Fibroblast of the conjunctiva (primary cell): ENCODE measurements around the gene CACNA1C.

Experiments used
- DNase-seq: peaks from one replicate; pipeline ENCODE4 v3.0.0-alpha.2; 2010; ENCODE audit warnings: low read depth

The CACNA1C gene

DNA sequence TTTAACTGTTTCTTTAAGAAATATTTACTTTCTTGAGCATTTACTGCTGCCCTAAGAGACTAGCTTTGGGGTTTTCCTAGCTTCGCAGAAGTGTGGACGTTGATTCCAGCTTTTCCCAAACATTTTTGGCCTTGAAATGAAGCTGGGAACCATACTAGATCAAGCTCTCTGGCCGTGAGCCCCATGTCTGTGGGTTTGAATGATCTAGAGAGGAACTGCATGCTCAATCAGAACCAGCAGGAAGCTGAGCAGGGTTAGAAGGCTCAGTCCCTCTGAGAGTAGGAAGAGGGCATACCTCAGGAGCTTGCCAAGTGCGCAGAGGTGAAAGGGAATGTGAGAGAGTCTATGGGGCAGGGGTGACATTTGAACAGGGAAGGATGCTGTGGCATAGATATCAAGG, 292.1 kb downstream of the CACNA1C start:
- no peak for DNase-seq

DNA sequence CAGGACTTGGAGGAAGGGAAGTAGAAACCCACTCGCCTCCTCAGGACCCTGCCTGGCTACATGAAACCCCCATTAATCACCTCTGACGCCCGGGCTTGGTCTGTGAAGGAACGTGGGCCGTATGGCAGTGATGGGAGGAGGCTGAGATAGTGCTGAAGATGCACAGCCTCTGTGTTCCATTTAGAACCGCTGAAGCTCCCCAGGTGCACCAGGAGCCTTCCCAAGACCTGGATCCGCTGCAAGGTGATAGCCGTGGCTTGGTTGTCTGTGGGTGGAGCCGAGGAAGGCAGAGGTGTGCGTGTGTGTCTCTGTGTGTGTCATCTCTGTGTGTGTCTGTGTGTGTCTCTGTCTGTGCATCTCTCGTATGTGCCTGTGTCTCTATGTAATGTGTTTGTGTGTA, 293.1 kb downstream of the CACNA1C start:
- no peak for DNase-seq

DNA sequence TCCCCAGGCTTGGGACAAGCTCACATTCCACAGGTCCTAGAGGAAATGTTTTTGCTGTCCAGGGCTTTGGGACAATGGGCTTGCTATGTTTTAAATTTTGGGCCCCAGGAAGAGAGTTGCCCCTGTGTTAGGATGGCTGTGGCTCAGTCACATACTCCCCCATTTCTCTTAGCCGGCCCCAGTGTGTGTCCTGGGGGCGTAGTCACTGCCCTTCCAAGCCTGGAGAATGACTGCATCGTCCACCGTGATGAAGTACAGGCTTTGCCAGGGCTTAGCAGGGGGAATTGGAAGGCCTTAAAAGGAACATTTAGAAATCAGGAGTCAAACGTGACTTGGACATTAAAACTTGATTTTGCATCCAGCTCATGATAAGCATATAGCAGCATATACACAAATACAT, 293.6 kb downstream of the CACNA1C start:
- no peak for DNase-seq

DNA sequence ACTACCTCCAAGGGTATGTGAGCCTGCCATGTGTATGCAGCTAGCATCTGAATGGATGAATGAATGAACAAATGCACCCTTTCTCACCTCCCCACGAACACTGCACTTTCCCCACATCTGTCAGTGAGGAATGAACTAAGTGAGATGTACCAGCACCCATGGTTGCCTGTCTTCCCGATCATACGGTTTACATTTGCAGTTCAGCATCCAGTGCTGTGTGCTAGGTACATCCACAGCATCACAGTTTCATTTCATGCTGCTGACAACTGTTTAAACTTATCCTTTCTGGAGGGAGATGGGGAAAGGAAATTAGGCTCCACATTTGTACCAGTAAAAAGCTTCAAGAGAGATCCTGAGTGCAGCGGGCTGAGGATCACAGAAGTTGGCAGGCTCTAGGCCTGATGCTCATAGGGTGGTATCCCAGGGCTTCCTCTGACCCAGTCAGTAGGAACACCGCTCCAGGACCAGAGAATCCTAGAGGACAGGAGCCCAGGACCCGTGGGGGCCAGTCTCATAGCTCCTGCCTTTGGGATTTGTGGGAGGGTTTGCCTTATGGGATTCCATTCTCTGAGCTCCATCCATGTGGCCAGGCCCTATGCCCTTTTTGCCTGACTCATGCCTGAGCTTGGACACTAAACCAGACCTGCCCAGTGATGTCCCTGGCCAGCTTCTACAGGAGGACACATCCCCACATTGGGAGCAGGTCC, 294.5 kb downstream of the CACNA1C start:
- no peak for DNase-seq

DNA sequence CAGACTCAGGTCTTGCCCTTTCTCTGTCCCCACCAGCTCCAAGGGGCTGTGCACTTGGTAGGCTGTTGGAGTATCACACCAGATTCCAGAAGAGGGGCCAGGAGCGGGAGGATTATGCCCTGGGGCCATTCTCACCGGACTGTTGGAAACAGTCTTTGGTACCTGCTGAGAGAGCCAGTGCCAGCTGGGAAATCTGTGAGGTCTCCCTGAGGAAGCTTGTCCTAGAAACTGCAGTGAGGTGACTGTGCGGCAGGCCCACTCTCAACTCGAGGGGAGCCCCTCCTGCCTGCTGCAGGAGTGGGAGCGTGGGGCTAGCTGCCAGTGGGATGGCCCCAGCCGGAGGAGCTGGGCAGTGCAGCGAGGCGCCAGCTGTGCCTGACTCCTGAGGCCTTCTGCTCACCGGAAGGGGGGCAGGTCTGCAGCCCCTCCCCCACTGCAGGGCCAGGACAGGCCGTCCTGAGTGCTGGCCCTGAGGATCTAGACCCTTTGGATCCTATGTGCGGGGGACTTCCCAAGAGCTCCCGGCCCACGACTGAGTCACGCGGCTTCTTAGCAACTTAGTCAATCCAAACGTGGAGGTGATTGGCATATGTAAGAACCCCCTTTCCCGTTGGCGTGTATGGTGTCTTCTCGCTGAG, 295.2 kb downstream of the CACNA1C start:
- DNase-seq = no peak

DNA sequence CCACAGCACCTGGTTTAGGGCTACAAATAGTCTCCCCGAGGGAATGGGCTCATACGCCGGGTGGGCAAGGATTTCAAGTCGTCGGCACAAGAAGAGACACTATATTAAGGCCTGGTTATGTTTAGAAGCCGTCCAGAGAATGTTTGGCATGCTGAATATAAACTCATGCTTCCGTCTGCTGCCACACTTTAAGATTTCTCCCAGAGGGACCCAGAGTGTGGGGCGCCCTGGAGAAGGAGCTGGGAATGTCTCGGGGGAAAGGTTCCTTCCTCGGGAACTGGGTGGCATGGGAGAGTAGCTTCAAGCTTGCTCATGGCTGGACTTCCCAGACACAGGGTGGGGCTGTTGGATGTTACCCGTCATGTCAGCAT, 295.7 kb downstream of the CACNA1C start:
- DNase-seq = no peak

DNA sequence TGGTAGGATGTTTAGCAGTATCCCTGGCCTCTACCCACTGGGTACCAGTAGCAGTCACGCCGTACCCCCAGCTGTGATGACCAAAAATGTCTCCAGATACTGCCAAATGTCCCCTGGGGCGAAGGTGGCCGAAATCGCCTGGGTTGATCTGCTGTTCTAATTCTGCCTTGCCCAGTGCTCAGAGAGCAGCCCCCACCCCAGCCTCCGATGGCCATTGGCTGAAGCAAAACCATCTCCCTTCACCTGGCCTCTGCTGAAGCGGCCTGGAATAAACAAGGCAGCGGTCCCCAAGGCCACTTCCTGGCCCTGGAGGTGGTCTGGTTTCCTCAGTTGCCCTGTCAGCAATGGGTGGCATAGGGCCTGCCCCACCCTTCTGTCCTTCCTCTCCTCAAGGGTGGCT, 298.4 kb downstream of the CACNA1C start:
- DNase-seq = no peak

DNA sequence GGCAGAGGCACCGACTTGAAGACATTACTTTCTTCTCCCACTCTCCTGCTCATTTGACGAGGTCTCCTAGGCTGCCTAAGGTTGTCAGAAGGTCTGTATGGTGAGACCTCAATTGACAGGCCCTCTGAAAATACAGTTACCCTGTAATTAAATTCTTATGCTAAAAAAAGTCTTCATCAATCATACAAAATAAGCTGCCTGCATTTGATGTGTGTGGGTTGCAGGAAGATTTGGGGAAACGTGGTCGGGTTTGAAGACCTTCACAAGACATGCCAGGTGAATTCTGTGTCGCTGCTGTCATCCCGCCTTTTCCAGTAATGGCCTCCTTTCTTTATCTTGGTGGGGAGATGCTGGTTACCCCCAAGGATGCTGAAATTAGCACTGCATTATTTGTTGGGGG, 299.4 kb downstream of the CACNA1C start:
- DNase-seq = no peak

DNA sequence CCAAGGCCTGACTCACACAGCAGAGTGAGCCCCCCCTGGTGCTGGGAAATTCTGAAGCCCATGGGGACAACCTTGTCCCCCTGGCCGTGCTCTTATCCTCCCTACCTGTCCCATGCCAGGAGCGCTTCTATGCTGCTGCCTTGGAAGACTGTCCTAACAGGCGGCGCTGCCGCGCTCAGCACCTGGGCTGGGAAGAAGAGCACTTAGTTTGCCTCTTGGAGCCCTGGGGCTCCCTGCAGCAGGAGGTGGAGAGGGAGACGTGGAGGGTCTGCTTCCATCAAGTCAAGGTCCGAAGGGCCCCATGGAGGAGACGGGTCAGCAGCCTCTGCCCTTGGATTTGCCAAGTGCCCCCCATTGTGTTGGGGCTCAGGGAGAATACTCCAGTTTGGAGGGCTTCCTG, 300.5 kb downstream of the CACNA1C start:
- DNase-seq = no peak

DNA sequence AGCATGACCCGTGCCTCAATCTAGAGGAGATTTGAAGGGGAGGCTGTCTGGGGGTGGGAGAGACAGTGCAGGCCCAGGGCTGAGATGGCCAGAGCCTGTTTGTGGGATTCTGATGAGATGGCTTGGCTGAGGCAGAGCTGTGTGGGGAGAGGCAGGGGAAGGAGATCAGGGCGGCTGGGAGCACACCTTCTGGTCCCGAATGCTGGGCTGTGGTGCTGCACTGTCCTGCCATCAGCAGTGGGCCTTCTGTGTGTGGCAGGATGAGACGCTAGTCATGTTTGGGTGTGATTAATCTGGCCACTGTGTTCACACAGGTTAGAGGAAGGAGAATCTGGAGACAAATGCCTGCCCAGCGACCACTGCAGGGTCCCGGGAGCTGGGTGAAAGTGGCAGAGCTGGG, 300.9 kb downstream of the CACNA1C start:
- no peak for DNase-seq

DNA sequence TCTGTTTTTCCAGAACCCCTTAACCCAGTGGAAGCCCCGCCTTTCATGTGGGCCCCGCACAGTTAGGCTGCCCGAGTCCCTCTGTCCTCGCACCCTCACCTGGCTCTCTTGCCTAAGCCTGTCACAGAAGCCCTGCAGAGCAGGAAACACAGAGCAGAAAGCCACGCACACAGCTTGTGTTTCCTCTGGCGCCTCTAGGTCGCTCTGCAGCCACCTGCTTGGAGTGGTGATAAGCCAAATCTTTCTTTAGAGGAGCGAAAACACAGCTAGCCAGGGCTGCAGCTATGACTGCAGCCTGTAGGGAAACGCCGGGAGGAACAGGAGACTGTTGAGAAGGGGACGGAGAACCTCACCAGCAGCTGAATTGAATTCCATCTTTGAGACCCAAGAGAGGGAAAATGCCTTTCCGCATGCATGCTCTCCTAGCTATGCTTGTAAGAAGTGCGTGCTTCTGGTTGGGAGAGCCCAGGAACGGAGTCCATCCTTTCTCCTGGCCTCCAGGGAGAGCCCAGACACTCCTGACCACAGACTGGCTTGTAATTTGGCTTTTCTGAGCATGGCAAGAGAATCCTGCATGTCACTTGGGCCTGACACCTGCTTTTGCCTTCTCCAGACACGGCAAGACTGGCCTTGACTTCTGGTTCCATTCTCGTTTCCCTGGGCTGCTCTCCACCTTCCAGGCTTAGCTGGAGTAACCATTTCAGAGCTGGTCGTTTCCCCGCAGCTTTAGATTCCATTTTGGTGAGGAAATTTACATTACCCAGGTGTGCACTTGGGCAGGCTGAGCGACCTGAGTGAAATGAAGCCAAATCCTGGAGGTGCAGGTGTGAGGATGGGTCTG, 301.6 kb downstream of the CACNA1C start:
- no peak for DNase-seq

DNA sequence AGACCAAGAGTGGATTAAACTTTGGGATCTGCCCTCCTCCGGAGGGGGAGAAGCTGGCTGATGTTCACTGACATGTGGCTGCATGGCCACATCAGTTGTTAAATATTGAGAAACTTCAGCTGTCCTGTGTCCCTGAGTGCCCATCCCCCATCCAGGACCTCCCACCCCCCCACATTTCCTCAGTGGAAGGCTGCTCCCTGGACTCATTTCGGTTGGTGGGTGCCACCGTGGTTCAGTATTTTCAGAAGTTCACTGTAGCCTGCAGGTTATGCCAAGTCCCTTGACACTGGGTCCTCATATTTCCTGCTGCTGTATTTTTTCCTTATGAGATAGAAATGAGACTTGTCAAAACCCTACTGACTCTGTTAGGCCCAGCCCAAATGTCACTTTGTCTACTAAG, 302.4 kb downstream of the CACNA1C start:
- no peak for DNase-seq

DNA sequence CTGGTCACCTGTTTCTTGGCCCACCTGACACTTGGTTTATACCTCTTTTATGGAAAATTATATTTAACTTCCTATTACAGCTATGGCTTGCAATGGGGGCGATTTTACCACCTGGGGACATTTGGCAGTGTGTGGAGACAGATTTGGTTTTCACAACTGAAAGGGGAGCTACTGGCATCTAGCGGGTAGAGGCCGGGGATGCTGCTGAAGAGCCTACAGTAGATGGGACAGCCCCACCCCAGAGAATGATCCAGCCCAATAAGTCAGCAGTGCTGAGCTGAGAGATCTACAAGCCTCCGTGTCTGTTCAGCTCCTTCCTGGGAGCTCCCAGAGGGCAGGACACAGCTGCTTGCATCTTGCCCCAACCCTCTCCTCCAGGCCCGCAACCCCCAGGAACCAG, 302.8 kb downstream of the CACNA1C start:
- DNase-seq = no peak

DNA sequence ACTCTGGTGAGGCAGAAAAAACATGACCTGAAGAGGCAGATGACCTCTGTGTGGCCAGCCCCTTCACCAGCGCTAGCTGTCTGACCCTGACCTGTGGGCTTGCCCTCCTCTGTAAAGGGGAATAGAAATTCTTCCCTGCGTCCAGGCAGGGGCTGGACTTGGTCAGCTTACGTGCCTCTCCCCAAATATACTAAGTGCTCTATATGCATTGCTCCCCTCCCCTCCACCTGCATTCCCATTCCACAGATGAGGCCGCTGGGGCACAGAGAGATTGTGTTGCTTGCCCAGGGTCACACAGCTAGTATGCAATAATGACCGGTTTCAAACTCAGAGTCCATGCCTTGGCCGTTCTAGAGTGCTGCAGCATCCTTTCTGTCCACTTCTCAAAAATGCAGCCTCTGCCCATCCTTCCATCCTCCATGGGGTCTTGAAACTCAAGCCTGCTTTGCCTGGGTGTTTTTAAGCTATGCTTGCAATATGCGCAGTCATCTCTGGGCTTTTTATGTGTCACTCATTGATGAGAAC, 303.9 kb downstream of the CACNA1C start:
- DNase-seq = no peak

DNA sequence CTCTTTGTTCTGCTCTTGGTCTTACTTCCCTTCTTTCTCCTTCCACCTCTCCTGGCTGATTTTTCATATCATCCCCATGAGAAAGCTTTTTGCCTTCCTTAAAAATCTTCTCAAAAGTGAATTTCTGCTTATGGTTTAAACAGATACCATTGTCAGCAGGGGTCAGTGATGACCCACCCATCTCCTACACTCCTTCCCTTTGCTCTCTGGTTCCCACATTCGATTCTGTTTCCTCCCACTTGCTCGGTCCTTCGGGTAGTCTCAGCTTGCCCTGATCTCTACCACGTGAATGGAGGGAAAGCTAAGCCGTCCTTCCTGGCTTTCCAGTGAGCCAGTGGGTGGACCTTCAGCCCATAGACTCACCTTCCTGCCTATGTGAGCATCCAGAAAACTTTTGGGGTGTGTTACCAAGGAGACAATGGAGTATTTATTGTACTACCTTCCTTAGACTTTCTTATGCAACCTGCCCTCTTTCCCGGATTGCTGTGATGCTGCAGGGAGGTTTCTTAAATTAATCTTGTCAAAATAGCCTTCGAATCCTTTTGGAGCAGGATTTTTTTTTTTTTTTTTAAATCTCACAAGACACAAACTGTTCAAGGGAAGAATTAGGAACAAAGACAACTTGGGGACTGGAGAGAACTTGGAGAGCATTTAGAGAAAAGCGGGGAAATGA, 306.3 kb downstream of the CACNA1C start:
- no peak for DNase-seq

DNA sequence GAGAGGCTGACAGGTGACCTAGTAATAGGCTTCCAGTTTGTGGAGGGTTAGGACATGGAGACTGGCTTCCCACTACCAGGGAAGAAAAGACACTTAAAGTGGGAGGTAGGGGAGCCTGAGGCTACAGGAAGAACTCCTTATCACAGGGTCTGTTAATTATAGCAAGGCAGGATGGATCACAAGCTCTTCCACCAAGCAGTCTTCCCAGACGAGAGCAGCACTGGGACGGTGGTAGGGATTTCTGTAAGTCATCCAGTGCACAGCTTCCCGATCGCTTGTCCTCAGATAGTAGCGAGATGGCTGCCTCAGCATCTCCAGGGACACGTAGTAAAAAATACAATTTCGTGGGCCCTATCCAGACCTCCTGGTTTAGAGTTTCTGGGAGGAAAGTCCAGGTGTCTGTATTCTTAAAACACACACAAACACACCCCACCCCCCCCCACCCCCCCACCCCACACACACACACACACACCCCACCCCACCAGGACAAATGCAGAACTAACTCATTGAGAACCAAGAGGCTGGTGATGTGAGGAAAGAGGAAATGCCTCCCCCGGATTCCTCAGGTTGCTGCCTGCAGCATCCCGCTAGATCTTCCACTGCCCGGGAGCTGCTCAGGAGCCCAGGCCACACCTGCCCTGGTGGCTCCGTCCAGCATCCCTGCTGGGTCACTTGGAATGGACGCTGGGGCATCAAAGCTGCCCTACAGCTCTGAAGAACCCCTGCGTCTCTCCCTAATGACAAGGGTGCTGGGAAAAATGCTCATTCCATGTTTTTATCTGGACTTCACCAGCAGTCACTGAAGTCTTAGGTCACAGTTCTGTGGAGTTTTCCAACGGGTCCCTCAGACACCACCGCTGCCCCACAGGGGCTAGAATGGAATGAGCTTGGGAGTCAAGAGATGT, 307.2 kb downstream of the CACNA1C start:
- DNase-seq = no peak

DNA sequence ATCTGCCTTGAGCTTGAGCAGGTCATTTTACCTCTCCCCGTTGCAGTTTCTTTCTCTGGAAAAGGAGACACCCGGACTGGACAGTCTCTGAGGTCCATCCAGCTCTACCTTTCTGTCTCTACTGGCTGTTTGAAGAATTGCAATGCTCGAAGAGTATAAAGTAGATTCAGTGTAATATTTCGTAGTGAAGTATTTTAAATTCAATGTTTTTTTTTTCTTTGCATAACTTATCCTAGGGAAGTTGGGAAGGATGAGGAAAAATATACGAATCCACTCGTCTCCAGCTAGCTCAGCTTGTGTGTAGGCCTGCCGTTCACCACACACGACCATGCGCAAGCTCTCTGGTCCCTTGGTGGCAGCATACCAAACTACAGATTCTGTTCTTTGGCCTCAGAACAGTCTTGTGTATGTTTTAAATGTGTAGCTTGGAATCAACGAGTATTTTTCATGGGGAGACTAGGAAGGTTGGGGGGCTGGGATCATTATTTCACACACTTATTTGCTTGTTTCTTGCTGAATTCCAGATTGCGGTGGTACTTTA, 307.9 kb downstream of the CACNA1C start:
- no peak for DNase-seq

DNA sequence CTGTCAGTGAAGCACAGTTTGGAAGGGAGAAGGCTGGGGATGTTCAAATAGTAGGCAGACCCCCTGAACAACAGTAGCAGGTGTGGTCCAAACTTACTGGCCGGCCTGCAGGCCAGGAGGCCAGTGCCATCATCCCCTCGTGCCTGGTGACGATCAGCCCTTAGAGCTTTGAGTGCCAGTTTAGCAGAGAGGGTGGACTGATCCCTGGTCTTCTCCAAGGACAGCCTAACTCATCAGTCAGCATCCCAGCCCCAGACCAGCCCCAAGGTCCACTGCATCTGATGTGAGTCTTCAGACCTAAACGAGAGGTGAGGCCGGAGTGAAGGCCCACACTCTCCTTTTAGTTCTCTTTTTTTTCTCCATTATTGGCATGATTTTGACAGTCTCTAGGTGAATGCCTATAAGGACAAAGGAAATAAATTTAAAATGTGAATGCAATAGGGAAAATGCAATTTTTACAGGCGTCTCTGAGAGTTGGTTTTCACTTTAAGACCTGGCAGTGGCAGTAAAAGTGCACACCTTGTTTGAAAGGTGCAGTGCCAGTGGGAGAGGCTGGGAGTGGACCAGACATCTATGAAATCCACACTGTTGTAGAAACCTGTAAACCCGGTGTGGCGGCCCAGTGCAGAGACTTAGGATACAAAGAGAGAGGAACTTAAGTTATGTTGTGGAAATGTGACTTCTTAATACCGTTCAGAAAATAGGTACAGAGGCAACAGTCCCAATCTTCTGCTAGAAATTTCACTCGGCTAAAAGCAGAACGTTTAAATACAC, 311.2 kb downstream of the CACNA1C start:
- no peak for DNase-seq

DNA sequence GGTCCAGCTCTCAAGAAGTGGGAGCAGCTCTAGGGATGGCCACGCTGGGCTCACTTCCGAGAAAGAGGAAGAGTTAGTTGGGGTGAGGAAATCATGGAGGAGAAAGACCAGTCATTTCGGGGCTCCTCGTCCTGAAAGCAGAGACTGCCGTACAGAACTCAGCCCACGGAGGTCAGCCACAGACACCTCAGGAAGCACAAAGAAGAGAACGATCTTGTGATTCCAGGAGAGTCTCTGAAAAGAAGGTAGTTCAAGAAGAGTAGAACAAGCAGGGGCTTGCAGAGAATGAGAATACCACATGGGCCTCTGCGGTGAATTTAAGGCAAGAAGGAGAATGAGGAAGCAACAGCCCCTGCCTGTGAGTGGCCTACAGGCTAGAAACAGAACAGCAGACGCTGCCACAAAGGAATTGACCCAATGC, 311.9 kb downstream of the CACNA1C start:
- DNase-seq = no peak

DNA sequence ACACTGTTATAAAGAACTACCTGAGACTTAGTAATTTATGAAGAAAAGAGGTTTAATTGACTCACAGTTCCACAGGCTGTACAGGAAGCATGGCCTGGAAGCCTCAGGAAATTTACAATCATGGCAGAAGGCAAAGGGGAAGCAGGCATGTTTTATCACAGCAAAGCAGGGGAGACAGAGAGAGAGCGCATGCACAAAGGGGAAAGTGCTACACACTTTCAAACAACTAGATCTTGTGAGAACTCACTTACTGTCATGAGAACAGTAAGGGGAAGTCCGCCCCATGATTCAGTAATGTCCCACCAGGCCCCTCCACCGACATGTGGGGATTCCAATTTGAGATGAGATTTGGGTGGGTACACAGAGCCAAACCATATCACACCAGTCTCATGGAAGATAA, 313.9 kb downstream of the CACNA1C start:
- no peak for DNase-seq
